ENCODE measurements around the gene DOK1.

Gene DOK1

GRCh38 chr2:74553892-74554819 is at the start of gene DOK1, which contains the start of gene LOXL3:
DOK1 (plus strand) TSS chr2:74554720; CDS start chr2:74554755, 35 bp downstream.
LOXL3 (minus strand) TSS chr2:74553942; CDS start chr2:74552634, 1,308 bp downstream.
- DNase-seq = peak; percentile 18

- DNase-seq = no peak
Measured at GRCh38 chr2:74505448-74506246, 48.9 kb upstream of the DOK1 start.

GRCh38 chr2:74507145-74507925 is 47.2 kb upstream of the DOK1 start, which contains the start of gene PCGF1:
PCGF1 (minus strand) TSS chr2:74507695; CDS start chr2:74507668, 27 bp downstream.
- DNase-seq = peak; percentile 94

- DNase-seq = no peak
Measured at GRCh38 chr2:74507926-74508520, 46.5 kb upstream of the DOK1 start.

- DNase-seq = no peak
Measured at GRCh38 chr2:74510272-74510671, 44.2 kb upstream of the DOK1 start.

DNA sequence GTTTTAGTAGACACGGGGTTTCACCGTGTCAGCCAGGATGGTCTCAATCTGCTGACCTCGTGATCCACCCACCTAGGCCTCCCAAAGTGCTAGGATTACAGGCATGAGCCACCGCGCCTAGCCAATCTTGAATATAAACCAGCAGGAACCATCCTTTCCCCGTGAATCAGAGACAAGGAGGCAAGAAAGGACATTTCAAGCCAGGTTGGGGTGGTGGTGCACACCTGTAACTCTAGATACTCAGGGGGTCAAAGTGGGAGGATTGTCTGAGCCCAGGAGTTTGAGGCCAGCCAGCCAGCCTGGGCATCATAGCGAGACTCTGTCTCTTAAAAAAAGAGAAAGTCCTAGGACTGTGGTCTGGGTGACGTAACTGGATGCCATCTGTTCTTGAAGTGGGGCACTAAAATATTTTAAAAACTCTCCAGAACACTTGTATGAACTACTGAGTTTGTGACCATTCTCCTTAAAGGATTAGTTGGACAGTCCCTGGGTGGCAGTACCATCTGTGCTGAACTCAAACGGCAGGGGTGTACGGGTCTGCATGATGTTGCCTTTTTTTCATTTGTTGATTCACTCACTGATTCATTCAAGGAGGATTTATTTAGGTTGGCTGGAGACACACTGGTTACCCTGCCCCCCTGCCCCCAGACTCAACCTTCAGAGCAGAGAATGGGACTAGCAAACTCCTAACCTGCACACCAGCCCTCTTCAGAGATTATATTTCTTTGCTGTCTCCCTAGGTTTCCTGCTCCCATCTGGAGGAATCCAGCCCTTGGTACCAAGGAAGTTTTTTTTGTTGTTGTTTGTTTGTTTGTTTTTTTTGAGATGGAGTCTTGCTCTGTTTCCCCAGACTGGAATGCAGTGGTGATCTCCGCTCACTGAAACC is 43.2 kb upstream of the DOK1 start:
- DNase-seq = no peak

DNA sequence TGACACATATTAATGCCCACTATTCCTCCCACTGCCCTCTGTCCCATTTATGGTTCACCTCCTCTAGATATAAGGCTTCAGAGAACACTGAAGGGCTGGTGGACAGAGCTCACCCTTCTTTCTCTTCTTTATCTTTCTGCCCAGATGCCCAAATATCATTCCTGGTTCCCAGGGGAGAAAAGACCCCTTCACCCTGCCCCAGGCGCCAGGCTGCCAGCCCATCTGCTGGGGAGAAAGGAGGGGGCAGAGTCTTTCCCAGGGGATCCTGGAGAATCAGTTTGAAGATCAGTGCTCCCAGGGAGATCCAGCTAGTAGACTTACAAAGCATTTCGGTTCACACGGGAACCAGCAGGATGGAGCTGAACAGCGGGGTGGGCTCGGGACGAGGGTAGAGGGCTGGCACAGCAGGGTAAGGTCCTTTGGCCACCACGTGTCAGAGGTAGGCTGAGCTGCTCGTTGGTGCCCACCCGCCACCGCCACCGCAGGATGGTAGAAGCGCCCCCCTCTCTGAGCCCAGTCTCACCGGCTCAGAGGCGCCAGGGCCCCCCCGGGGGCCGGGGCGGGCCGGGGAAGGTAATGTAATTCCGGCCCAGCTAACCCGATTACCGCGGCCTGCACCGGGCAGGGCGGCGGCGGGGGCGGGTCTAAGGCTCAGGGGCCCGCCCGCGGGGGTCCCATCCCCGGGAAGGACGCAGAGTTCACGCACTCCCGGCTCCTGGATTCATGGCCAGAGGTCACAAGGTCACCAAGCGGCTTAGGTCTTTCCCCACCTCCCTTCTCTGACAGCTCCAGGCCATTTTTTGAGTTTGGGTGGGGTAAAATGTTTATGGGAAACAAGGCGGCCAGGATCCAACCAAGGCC is 41.5 kb upstream of the DOK1 start:
- DNase-seq = no peak

DNA sequence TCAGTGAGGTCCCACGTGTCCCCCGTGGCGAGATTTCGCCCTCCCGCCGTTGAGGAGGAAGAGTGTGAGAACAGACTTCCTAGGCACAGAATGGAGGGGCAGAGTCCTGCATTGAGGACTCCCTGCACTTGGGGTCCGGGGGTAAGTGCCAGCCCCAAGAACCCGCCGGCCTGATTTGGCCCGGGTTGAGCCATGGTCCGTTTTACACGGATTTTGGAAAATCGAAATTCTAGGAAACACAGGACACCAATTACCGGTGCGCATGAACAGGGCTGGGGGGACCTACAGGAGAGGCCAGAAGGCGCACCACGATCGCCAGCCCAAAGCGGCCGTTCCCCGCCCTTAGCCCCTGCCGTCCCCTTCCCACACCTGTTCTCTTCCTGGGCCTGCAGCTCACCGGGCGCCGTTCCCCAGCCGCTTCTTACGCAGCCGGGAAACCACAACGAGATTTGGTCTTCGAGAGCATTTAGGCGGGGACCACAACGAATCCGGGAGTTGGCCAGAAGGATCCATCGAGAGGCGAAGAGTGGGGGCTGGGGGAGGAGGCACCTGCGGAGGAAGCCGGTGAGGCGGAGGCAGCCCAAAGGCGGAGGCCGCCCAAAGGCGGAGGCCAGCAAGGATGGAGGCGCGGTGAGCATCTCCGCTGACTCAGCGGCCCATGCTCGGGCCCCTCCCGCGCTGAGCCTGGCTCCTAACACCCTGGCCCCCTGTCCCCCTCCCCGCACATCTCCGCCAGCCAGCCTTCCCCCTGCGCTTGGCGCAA is 40.7 kb upstream of the DOK1 start:
- no peak for DNase-seq

- no peak for DNase-seq
Measured at GRCh38 chr2:74514368-74515270, 39.9 kb upstream of the DOK1 start, which contains the start of gene TLX2. TLX2 (plus strand) TSS chr2:74514450; CDS start chr2:74514807, 357 bp downstream.

DNA sequence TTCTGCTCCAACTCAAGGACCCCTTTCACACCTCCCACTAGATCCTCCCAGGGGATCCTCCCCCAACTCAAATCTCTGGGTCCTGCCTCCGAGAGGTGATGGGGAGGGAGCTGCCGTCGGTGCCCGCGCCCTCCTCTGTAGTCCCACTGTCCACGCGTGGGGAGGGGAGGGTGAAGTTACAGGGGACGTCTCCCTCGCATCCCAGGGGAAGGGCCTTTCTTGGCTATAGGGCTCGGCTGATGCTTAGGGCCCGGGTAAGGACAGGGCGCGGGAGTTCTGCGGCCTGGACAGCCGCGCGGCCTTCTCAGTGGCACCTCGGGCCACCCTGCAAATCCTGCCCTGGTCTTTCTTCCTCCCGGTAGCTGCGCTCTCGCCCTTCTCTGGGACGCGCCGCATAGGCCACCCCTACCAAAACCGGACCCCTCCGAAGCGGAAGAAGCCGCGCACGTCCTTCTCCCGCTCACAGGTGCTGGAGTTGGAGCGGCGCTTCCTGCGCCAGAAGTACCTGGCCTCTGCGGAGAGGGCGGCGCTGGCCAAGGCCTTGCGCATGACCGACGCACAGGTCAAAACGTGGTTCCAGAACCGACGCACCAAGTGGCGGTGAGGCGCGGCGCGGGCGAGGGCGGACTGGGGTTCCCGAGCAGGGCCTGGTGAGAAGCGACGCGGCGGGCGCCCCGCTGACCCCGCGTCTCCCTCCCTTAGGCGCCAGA is 39.1 kb upstream of the DOK1 start:
- DNase-seq = no peak

GRCh38 chr2:74515981-74516633 is 38.4 kb upstream of the DOK1 start:
- DNase-seq = no peak

- DNase-seq = no peak
Measured at GRCh38 chr2:74516650-74517049, 37.9 kb upstream of the DOK1 start.

DNA sequence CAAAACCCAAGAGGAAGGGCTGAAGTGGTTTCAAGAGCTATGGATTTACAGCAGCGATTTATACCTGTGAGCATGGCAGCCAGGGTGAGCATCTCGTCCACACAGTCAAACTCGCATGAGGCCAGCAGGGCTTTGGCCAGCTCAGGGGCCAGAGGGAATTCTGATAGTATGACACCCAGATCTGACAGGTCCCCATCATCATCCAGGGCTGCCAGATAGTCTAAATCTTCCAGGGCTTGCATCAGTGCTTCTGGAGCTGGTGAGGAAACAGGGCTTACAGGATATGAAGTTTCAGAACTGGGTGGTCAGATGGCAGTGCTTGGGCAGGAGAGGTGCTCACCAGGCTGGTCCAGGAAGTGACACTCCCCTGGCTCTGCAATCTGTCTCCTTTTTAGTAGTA is 32.0 kb upstream of the DOK1 start:
- DNase-seq = no peak

GRCh38 chr2:74524005-74524404 is 30.5 kb upstream of the DOK1 start:
- no peak for DNase-seq

DNA sequence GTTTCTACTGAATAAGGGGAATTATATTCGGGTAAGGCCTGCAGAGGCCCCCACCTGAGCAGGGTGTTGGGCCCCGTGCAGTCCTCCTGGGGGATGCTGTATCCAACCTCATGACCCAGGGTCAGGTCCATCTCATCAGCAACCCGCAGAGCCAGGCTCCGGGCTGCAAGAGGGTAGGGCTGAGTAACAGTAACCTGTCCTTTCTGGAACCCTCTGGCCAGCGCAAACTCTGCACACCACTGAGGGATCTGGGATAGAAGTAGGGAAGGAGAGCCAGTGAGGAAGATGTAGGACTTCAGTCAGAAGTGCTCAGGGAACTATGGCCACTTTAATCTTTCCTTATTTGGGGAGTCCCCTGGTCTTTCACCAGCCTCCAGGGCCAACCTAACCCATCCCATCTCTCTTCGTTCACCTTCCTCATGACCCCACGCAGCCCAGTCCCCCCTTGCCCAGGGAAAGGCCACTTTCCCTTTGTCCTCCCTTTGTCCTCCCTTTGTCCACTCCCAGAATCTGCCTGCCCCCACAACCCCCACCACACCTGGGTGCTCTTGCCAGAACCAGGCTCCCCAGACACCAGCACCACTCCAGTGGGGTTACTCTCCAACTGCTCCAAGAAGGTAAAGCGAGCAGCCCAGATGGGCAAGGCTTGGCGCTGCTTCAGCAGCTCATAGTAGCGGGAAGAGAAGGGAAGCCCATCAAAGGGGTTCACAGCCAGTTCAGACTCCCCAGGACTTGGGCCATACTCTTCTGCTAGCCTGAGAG is 29.4 kb upstream of the DOK1 start:
- no peak for DNase-seq

Measured in NCI-H526 treated with DMSO at 0.1 percent for 48 hours (cell line).